NB4 (cell line): ENCODE results near the gene EPS8.

Source experiments
- CTCF ChIP-seq: IDR thresholded peaks from one replicate; pipeline ENCODE4 v1.5.1; 2012; ENCODE audit warnings: low read depth, low read length
- POLR2A ChIP-seq: IDR thresholded peaks from 2 replicates; pipeline ENCODE4 v1.6.1; 2011; ENCODE audit warnings: mild to moderate bottlenecking; ENCODE audit not compliant: insufficient read length; ENCODE audit errors: extremely low read depth

- TF ChIP-seq CTCF (no peak), POLR2A (no peak)
Measured at GRCh38 chr12:15824516-15824915, 35.3 kb upstream of the EPS8 start.
